ENCODE results near the gene JMJD1C. TPM values are rescaled to one million over a fixed set of nuclear protein-coding genes. Genes with fewer than 3 reads are reported as not detected.
A peak's percentile ranks its signal among the peaks of the same experiment; 100 is the strongest.

The JMJD1C gene
- polyA plus RNA-seq, 2 of the 4 experiments (the other 2 are of a cell fraction) = 15.9 to 47.2 TPM

- Histone ChIP-seq H3K4me1 (peaks cover 24% of the 10 kb centered on the region), H3K4me2 (peak overlapping the region; percentile 86), H3K4me3 (peak overlapping the region; percentile 55), H3K27ac (peak overlapping the region; percentile 78 to 89), H3K9me3 (no peaks in the 10 kb centered on the region)
- WGBS (ENCODE audit: missing lambda C conversion rate) = under 1% methylated on average over 3 of the region's 3 CpGs
- ChIA-PET CTCF (interaction anchor here (0.6 to 2.0 kb wide), 6 partner anchors 13 to 876 kb away, joined by 3 to 9 read pairs (median 4); no protein-coding TSS in a partner anchor), POLR2A (interaction anchor here (0.7 to 2.4 kb wide), 8 partner anchors 12 to 362 kb away, joined by 3 to 17 read pairs (median 10); partner anchors contain the start of genes JMJD1C and REEP3)
- DNase-seq (ENCODE audit: low read depth in 1 of 2, low spot score in 1 of 2) (peak in 1 of 2 experiments; percentile 64), FAIRE-seq (no peak), ATAC-seq (no peak)
- TF ChIP-seq BCL3 (IDR thresholded peaks at IDR 0.05) (no peak), RCOR1 (IDR thresholded peaks at IDR 0.05; ENCODE audit: low read depth, low read length) (no peak)
Observed at GRCh38 chr10:63268149-63268797, 197.5 kb downstream of the JMJD1C start.

GRCh38 chr10:63267414-63268148, 198.2 kb downstream of the JMJD1C start:
- Histone ChIP-seq H3K4me1 (peaks cover 31% of the 10 kb centered on the region), H3K9me3 (no peaks in the 10 kb centered on the region), H3K4me3 (peak overlapping the region; percentile 55), H3K27ac (peak overlapping the region; percentile 78 to 89), H3K4me2 (peak overlapping the region; percentile 86)
- CTCF ChIA-PET = interaction anchor here (0.6 to 2.0 kb wide), 7 partner anchors 12 to 875 kb away, joined by 3 to 9 read pairs (median 4); no protein-coding TSS in a partner anchor
- FAIRE-seq (no peak), DNase-seq (ENCODE audit: low read depth in 1 of 2, low spot score in 1 of 2) (peak; percentile 12 to 72), ATAC-seq (peak; percentile 35 to 54; a peak in 3 of 6 replicates)
- TF ChIP-seq CBX8 (IDR thresholded peaks at IDR 0.05) (no peak), MAZ (IDR thresholded peaks at IDR 0.05; ENCODE audit: borderline replicate concordance, low read depth, low read length) (no peak), HOXB5 (CRISPR knock-in tag; IDR thresholded peaks at IDR 0.05) (no peak), EHMT2 (IDR thresholded peaks at IDR 0.05; ENCODE audit: low read depth) (no peak), HDAC2 (IDR thresholded peaks at IDR 0.05) (no peak), USF2 (IDR thresholded peaks at IDR 0.05) (no peak), ATOH8 (CRISPR knock-in tag; IDR thresholded peaks at IDR 0.05; ENCODE audit: low read depth) (no peak), ZNF302 (CRISPR knock-in tag; IDR thresholded peaks at IDR 0.05) (no peak), JUN (IDR thresholded peaks at IDR 0.05) (no peak), ESRRA (IDR thresholded peaks at IDR 0.05; ENCODE audit: borderline replicate concordance, low read length) (no peak), GATA3 (IDR thresholded peaks at IDR 0.05; ENCODE audit: borderline replicate concordance) (no peak), BHLHE40 (IDR thresholded peaks at IDR 0.05; ENCODE audit: low read depth, low read length) (no peak), HOXA7 (CRISPR knock-in tag; IDR thresholded peaks at IDR 0.05) (no peak), MYC (IDR thresholded peaks at IDR 0.05; ENCODE audit: borderline replicate concordance, low read length) (no peak), TP53 (CRISPR knock-in tag; IDR thresholded peaks at IDR 0.05) (no peak), RAD21 (conservative IDR thresholded peaks at IDR 0.05 in 1 of 2, IDR thresholded peaks at IDR 0.05 in 1 of 2) (no peak), RARB (CRISPR knock-in tag; IDR thresholded peaks at IDR 0.05) (no peak), SMC3 (IDR thresholded peaks at IDR 0.05) (no peak), FOXS1 (CRISPR knock-in tag; IDR thresholded peaks at IDR 0.05) (no peak)
- POLR2A ChIA-PET = interaction anchor here (0.6 to 2.4 kb wide), 5 partner anchors 18 to 363 kb away, joined by 3 to 14 read pairs (median 4); partner anchors contain the start of genes JMJD1C and REEP3
- WGBS (ENCODE audit: missing lambda C conversion rate) = 2% methylated on average over 6 of the region's 6 CpGs
